ENCODE results near the gene RANBP1. TPM values are rescaled to one million over a fixed set of nuclear protein-coding genes. Genes with fewer than 3 reads are reported as not detected.

The RANBP1 gene
- total RNA-seq, 6 donors from 2014 or later = 55.3 to 154 (median 87.8) TPM

DNA sequence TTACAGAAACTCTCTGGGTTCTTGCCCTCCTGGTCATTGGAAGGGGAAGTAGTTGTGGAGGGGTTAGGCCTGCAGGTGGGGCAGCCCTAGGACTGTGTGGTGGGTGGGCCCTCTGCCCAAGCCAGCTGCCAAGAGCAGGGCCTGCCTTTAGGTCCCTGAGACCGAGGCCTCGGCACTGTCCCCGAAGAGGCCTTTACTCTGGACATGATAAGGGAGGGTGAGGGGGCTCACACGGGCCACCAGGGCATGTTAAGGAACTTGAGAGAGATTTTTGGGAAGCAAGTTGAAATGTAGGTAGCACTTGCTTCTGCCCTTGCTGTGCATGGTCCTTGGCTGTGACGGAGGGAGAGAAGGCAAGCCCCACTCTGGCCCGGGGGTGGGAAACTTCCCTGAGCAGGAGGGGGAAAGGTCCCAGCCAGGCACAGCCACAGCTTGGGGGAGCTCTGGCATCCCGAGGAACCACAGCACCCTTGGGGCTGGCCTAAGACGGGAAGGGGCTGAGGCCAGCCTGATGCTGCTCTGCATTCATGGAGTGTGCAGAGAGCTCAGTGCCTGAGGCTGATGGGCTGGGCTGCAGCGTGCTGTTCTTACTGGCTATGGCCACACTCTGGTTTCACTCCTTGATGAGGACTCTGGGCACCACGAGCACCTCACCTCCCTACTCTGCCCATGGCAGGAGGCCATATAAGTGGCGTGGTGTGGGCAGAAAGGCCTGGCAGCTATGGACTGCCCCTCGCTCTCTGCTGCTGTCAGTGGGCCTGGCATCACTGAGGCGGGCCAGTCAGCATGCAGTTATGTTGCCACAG lies 7.8 kb upstream of the RANBP1 start:
- ATAC-seq (ENCODE audit: low FRiP score in 2 of 2) = no peak
- Histone ChIP-seq H3K27ac (no peak overlapping the region), H3K4me1 (no peaks in the 10 kb centered on the region), H3K27me3 (no peaks in the 10 kb centered on the region), H3K36me3 (peaks cover 27 to 97% (median 79%) of the 10 kb centered on the region in 4 donors), H3K4me3 (no peak overlapping the region), H3K9me3 (no peaks in the 10 kb centered on the region)
- peak in 1 of 2 donors; percentile 21 for DNase-seq
- TF ChIP-seq POLR2AphosphoS5 (IDR thresholded peaks at IDR 0.05) (no peak), EP300 (IDR thresholded peaks at IDR 0.05) (no peak), POLR2A (IDR thresholded peaks at IDR 0.05) (no peak)
- TF ChIP-seq, protein P1, sequence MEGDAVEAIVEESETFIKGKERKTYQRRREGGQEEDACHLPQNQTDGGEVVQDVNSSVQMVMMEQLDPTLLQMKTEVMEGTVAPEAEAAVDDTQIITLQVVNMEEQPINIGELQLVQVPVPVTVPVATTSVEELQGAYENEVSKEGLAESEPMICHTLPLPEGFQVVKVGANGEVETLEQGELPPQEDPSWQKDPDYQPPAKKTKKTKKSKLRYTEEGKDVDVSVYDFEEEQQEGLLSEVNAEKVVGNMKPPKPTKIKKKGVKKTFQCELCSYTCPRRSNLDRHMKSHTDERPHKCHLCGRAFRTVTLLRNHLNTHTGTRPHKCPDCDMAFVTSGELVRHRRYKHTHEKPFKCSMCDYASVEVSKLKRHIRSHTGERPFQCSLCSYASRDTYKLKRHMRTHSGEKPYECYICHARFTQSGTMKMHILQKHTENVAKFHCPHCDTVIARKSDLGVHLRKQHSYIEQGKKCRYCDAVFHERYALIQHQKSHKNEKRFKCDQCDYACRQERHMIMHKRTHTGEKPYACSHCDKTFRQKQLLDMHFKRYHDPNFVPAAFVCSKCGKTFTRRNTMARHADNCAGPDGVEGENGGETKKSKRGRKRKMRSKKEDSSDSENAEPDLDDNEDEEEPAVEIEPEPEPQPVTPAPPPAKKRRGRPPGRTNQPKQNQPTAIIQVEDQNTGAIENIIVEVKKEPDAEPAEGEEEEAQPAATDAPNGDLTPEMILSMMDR (IDR thresholded peaks at IDR 0.05) = no peak
- WGBS, 2 donors = 90 to 94% methylated on average over 12 to 13 of the region's 13 CpGs

DNA sequence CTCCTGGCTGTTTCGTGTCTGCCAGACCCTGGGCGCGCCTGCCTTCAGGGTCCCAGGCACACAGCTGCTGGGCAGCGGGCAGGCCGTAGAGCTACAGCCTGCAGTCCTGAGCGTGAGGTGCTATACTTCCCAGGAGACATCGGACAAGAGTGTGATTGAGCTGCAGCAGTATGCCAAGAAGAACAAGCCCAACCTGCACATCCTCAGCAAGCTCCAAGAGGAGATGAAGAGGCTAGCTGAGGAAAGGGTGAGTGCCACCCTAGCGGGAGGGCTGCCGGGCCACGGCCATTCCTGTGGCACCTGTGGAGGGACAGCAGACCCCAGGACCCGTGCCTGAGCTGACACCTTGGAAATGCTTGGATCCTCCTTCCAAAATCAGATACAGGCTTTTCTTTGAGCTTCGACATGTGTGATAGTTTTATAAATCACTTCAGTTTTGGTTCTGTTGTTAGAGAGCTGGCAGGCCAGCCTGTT lies 7.1 kb upstream of the RANBP1 start:
- ATAC-seq (ENCODE audit: low FRiP score in 2 of 2) (no peak), DNase-seq (peak in 1 of 2 donors; percentile 70)
- Histone ChIP-seq H3K27ac (no peak overlapping the region), H3K9me3 (no peaks in the 10 kb centered on the region), H3K36me3 (peaks cover 27 to 97% (median 85%) of the 10 kb centered on the region in 4 donors), H3K4me1 (no peaks in the 10 kb centered on the region), H3K4me3 (no peak overlapping the region), H3K27me3 (no peaks in the 10 kb centered on the region)
- WGBS, 2 donors = 80 to 97% methylated on average over 8 to 10 of the region's 12 CpGs
- TF ChIP-seq EP300 (IDR thresholded peaks at IDR 0.05) (no peak), POLR2A (IDR thresholded peaks at IDR 0.05) (no peak), POLR2AphosphoS5 (IDR thresholded peaks at IDR 0.05) (no peak)
- TF ChIP-seq, protein P1 (IDR thresholded peaks at IDR 0.05) = no peak

DNA sequence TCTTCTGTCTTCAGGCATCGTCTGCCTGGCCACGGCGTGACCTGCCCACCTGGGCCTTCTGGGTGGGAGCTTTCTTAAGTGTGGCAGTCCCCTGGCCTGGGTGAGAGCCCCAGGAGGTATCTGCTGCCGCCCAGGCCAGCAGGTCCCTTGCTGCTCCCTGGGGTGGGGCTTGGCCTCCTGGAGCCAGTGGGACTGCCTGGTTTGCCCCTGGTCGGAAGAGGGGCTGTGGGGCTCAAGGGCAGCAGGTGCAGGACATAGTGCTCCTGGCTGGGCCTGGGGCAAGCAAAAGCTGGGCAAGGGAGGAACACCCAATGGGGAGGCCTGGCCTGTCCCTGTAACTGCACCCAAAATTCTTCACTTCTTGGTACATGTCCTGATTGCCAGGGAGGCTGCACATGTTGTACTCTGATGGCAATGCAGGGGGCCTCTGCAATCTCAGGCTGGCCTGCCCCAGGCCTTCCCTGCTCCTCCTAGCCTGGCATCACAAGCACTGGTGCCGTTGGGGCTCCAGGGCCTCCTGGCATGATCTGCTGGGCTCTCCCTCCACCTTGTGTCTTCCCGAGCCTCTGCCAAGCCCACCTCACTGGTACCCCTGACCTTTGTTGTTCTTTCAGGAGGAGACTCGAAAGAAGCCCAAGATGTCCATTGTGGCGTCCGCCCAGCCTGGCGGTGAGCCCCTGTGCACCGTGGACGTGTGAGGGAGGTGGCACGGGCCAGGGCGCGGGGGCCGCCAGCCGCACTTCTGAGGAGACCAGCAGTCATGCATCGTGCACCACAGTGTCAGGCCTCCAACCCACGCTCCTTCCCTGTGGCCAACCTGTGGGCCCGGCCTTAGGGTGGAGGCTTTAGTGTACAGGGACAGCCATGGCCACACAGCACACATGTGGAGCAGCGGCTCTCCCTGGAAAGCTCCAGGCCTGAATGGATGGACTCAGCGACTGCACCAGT lies 6.2 kb upstream of the RANBP1 start:
- H3K36me3 ChIP-seq = peaks cover 30 to 100% (median 87%) of the 10 kb centered on the region in 4 donors
- WGBS, 2 donors = 87 to 92% methylated on average over 12 to 19 of the region's 23 CpGs
- no peaks in the 10 kb centered on the region for H3K9me3 ChIP-seq
- no peaks in the 10 kb centered on the region for H3K4me1 ChIP-seq
- TF ChIP-seq POLR2A (IDR thresholded peaks at IDR 0.05) (no peak), EP300 (IDR thresholded peaks at IDR 0.05) (no peak), POLR2AphosphoS5 (IDR thresholded peaks at IDR 0.05) (no peak)
- TF ChIP-seq, protein P1 (IDR thresholded peaks at IDR 0.05) = no peak
- DNase-seq (peak in 1 of 2 donors; percentile 85), ATAC-seq (ENCODE audit: low FRiP score in 2 of 2) (no peak)
- no peaks in the 10 kb centered on the region for H3K27me3 ChIP-seq
- H3K27ac ChIP-seq = no peak overlapping the region
- H3K4me3 ChIP-seq = no peak overlapping the region

DNA sequence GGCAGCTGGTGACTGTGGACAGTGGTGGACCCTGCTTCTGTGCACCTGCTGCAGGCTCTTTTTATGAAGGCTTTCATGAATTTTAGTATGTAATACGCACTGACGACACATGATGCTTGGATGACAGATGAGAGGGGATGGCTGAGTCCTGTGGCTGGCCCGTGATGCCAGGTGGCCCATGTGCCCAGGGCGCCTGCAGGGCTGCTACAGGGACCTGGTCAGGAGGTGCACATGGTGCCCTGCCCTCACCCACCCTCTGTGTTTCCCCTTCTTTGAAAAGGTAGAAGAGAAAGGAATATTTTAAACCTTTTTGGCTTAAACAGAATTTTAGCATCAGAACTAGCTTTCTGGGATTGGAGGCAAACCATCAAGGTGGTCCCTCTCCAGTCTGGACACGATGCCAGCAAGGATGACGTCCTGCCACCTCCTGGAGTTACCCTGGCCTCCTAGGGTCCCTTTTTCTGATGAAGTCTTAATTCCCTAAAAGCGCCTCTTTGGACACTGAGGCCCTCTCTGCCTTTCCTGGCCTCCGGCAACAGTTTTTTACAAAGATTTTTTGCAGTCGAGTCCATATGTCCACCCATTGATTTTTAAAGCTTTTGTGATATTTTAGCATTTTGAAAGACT lies 5.4 kb upstream of the RANBP1 start:
- no peaks in the 10 kb centered on the region for H3K9me3 ChIP-seq
- peaks cover 1 to 6% (median 3%) of the 10 kb centered on the region in 4 donors for H3K4me1 ChIP-seq
- H3K27me3 ChIP-seq = no peaks in the 10 kb centered on the region
- peaks cover 30 to 100% (median 83%) of the 10 kb centered on the region in 4 donors for H3K36me3 ChIP-seq
- H3K4me3 ChIP-seq = no peak overlapping the region
- no peak overlapping the region for H3K27ac ChIP-seq
- TF ChIP-seq, protein P1 (IDR thresholded peaks at IDR 0.05) = no peak
- DNase-seq (peak in 1 of 2 donors; percentile 72), ATAC-seq (ENCODE audit: low FRiP score in 2 of 2) (no peak)
- WGBS, 2 donors = 90 to 92% methylated on average over 9 of the region's 9 CpGs
